HG02884 (cell line): ENCODE measurements around the gene GPSM1.

ENCODE experiments used
- ATAC-seq: cut with Tn5 transposase; IDR thresholded peaks from one replicate; pipeline ENCODE4 v1.9.1; 2021; ENCODE audit warnings: mild to moderate bottlenecking, moderate library complexity; ENCODE audit not compliant: unreplicated experiment

Gene GPSM1

GRCh38 chr9:136358888-136359287 is 31.5 kb downstream of the GPSM1 start:
- no peak for ATAC-seq

- no peak for ATAC-seq
Observed at GRCh38 chr9:136359774-136360718, 32.7 kb downstream of the GPSM1 start.

GRCh38 chr9:136361047-136361753 is 33.9 kb downstream of the GPSM1 start:
- no peak for ATAC-seq

- ATAC-seq, result no peak
Observed at GRCh38 chr9:136361754-136362449, 34.6 kb downstream of the GPSM1 start.

- no peak for ATAC-seq
Observed at GRCh38 chr9:136362450-136362784, 35.1 kb downstream of the GPSM1 start.

GRCh38 chr9:136363106-136363948 is 36.0 kb downstream of the GPSM1 start, which contains the start of gene DNLZ:
Gene DNLZ, minus strand, starts transcription at chr9:136363744. Its CDS starts 30 bp downstream, at chr9:136363714.
- ATAC-seq, result peak; percentile 64

- no peak for ATAC-seq
Observed at GRCh38 chr9:136363949-136364748, 36.8 kb downstream of the GPSM1 start.

- no peak for ATAC-seq
Observed at GRCh38 chr9:136364942-136365774, 37.8 kb downstream of the GPSM1 start.

- ATAC-seq, result no peak
Observed at GRCh38 chr9:136365775-136366222, 38.5 kb downstream of the GPSM1 start.

- ATAC-seq, result no peak
Observed at GRCh38 chr9:136366826-136367225, 39.5 kb downstream of the GPSM1 start.

- no peak for ATAC-seq
Observed at GRCh38 chr9:136367296-136368145, 40.2 kb downstream of the GPSM1 start.

GRCh38 chr9:136368190-136368589 is 40.9 kb downstream of the GPSM1 start:
- ATAC-seq, result no peak

GRCh38 chr9:136370037-136370436 is 42.7 kb downstream of the GPSM1 start:
- no peak for ATAC-seq

GRCh38 chr9:136370687-136371532 is 43.6 kb downstream of the GPSM1 start:
- no peak for ATAC-seq

GRCh38 chr9:136371533-136371880 is 44.2 kb downstream of the GPSM1 start:
- ATAC-seq, result no peak

GRCh38 chr9:136372006-136372405 is 44.7 kb downstream of the GPSM1 start:
- no peak for ATAC-seq
